Measurements from ENCODE around the gene ERMAP. TPM values are rescaled to one million over a fixed set of nuclear protein-coding genes. Genes with fewer than 3 reads are reported as not detected.

Gene ERMAP
- total and polyA plus RNA-seq, 2 experiments from 2014 or later = 4.1 to 9.5 TPM

DNA sequence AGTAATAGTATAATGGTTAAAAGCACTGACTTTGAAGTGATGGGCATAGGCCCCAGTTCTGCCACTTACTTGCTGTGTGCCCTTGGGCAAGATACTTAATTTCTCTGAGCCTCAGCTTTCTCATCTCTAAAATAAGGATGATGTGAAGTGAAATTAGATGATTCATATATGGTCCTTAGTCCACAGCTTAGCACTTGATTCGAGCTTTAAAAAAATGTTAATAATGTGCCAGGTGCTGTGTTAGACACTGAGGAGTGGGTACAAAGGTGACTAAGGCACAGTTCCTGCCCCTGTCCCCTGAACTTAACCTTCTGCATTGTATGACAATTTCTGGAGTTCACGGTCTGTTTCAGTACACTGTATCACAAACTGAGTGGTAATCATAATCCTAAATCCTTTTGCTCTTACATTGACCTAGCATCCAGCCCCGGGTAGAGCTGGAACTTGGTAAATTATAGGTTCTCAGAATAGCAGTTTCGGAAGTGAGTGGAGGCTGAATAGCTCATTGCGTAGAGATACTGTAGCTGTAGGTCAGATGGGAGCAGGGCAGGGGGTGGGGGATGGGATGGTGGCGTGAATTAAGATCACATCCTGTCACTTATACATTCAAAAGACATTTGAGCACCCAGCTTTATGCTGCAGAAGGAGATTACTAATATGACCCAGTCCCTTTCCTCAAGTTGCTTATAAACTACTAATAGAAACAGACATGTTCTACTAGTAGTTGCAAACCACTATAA, 31.0 kb downstream of the ERMAP start:
- no peaks in the 10 kb centered on the region for H3K27me3 ChIP-seq
- peaks cover 13% of the 10 kb centered on the region for H3K36me3 ChIP-seq
- TF ChIP-seq, protein P1, sequence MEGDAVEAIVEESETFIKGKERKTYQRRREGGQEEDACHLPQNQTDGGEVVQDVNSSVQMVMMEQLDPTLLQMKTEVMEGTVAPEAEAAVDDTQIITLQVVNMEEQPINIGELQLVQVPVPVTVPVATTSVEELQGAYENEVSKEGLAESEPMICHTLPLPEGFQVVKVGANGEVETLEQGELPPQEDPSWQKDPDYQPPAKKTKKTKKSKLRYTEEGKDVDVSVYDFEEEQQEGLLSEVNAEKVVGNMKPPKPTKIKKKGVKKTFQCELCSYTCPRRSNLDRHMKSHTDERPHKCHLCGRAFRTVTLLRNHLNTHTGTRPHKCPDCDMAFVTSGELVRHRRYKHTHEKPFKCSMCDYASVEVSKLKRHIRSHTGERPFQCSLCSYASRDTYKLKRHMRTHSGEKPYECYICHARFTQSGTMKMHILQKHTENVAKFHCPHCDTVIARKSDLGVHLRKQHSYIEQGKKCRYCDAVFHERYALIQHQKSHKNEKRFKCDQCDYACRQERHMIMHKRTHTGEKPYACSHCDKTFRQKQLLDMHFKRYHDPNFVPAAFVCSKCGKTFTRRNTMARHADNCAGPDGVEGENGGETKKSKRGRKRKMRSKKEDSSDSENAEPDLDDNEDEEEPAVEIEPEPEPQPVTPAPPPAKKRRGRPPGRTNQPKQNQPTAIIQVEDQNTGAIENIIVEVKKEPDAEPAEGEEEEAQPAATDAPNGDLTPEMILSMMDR (IDR thresholded peaks at IDR 0.05; ENCODE audit: low read depth, low read length) = no peak
- peaks cover 5% of the 10 kb centered on the region for H3K4me1 ChIP-seq (ENCODE audit: low read depth)
- H3K4me3 ChIP-seq = peak overlapping the region; percentile 60
- no peak for DNase-seq (ENCODE audit: low read depth in 1 of 2, low spot score in 1 of 2)
- no peak overlapping the region for H3K27ac ChIP-seq
- H3K9me3 ChIP-seq (ENCODE audit: low read depth) = no peaks in the 10 kb centered on the region

- Histone ChIP-seq H3K4me1 (ENCODE audit: low read depth) (peaks cover 5% of the 10 kb centered on the region), H3K36me3 (peaks cover 13% of the 10 kb centered on the region), H3K27ac (no peak overlapping the region), H3K9me3 (ENCODE audit: low read depth) (no peaks in the 10 kb centered on the region), H3K4me3 (no peak overlapping the region), H3K27me3 (no peaks in the 10 kb centered on the region)
- DNase-seq (ENCODE audit: low read depth in 1 of 2, low spot score in 1 of 2) = no peak
- TF ChIP-seq, protein P1 (IDR thresholded peaks at IDR 0.05; ENCODE audit: low read depth, low read length) = no peak
These were observed 32.1 kb downstream of the ERMAP start for GRCh38 chr1:42848823-42849537.

DNA sequence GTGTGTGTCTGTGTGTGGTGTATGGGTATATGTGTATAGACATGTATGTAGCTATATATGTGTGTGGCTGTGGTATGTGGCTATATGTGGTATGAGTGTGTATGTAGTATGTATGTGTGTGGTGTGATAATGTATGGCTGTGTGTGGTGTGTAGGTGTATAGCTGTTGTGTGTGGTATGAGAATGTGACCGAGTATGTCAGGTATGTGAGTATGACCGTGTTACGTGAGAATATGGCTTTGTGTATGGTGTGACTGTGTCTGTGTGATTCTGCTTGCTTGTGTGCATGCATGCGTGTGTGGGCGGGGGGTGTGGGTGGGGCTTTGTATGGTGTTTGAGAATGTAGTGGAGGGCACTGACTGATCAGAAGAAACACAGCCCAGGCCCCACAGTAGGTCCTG, 33.0 kb downstream of the ERMAP start:
- H3K9me3 ChIP-seq (ENCODE audit: low read depth) = no peaks in the 10 kb centered on the region
- H3K27me3 ChIP-seq = no peaks in the 10 kb centered on the region
- H3K4me1 ChIP-seq (ENCODE audit: low read depth) = peaks cover 5% of the 10 kb centered on the region
- TF ChIP-seq, protein P1 (IDR thresholded peaks at IDR 0.05; ENCODE audit: low read depth, low read length) = no peak
- H3K27ac ChIP-seq = no peak overlapping the region
- peaks cover 13% of the 10 kb centered on the region for H3K36me3 ChIP-seq
- DNase-seq (ENCODE audit: low read depth in 1 of 2, low spot score in 1 of 2) = no peak
- H3K4me3 ChIP-seq = no peak overlapping the region

DNA sequence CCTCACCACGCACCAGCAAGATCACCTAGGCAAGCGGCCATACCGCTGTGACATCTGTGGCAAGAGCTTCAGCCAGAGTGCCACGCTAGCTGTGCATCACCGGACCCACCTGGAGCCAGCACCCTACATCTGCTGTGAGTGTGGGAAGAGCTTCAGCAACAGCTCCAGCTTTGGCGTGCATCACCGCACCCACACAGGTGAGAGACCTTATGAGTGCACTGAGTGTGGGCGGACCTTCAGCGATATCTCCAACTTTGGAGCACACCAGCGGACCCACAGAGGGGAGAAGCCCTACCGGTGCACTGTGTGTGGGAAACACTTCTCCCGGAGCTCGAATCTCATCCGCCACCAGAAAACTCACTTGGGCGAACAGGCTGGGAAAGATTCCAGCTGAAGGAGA, 34.5 kb downstream of the ERMAP start:
- no peak for DNase-seq (ENCODE audit: low read depth in 1 of 2, low spot score in 1 of 2)
- peaks cover 5% of the 10 kb centered on the region for H3K4me1 ChIP-seq (ENCODE audit: low read depth)
- no peaks in the 10 kb centered on the region for H3K9me3 ChIP-seq (ENCODE audit: low read depth)
- H3K27me3 ChIP-seq = no peaks in the 10 kb centered on the region
- TF ChIP-seq, protein P1 (IDR thresholded peaks at IDR 0.05; ENCODE audit: low read depth, low read length) = no peak
- no peak overlapping the region for H3K27ac ChIP-seq
- peaks cover 13% of the 10 kb centered on the region for H3K36me3 ChIP-seq
- no peak overlapping the region for H3K4me3 ChIP-seq

DNA sequence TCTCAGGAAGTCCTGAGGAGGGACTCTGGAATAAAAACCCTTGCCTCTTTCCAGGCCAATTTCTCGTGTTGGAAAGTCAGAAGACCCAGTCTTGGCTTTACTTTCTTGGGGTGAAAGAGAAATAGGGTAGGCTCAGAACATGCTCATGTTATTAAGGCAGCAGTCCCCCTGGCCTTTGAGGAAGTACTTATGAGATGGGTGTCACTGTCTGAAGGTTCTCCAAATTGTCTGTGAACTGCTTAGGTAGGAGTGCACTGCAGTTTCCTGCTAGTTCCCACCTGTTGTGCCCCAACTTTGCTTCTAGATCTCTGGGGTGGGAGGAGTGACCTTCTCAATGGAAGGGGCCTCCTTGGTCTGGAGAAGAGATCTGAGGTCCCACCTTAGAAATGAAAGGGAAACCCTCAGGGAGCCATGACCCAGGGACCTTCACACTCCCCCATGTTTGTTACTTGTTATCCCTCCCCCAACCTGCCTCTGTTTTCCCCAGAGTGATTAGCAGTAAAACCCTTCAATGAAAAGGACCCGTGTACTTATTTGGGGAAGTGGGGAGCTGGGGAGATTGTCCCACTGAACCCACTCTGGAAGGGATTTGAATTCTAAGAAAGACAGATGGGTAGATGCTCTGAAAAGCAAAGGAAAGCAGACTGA, 35.2 kb downstream of the ERMAP start:
- no peak for DNase-seq (ENCODE audit: low read depth in 1 of 2, low spot score in 1 of 2)
- TF ChIP-seq, protein P1 (IDR thresholded peaks at IDR 0.05; ENCODE audit: low read depth, low read length) = no peak
- H3K27me3 ChIP-seq = no peaks in the 10 kb centered on the region

More for the DNA sequence above, 35.2 kb downstream of the ERMAP start:
- H3K9me3 ChIP-seq (ENCODE audit: low read depth) = no peaks in the 10 kb centered on the region
- peaks cover 5% of the 10 kb centered on the region for H3K4me1 ChIP-seq (ENCODE audit: low read depth)
- H3K36me3 ChIP-seq = peaks cover 13% of the 10 kb centered on the region
- H3K27ac ChIP-seq = no peak overlapping the region
- no peak overlapping the region for H3K4me3 ChIP-seq
